AG04449 (cell line): ENCODE measurements around the gene CEMP1.
A peak's percentile ranks its signal among the peaks of the same experiment; 100 is the strongest.
"Not testable (repeated sequence)": the region's sequence is repeated elsewhere in the genome, so short reads cannot be mapped to it uniquely, and the experiment has no call there.

Experiments used
- CTCF ChIA-PET: fragments of 350-600 bp; formaldehyde crosslinking; extraction: SDS; loops from one replicate; lab custom pipeline; 2021; ENCODE audit warnings: antibody characterized with exemption; lab: Yijun Ruan, JAX
- POLR2A ChIA-PET: fragments of 400-600, 350-600 bp; formaldehyde crosslinking; extraction: SDS; loops from one replicate; lab custom pipeline; 2020; ENCODE audit warnings: antibody characterized with exemption, inconsistent platforms; lab: Yijun Ruan, JAX
- DNase-seq: peaks from one replicate; pipeline ENCODE4 v3.0.0-alpha.2; 2010; ENCODE audit warnings: low read depth, low spot score
- H3K4me3 ChIP-seq: 2 replicates; pipeline ENCODE4 v1.5.1; 2011; ENCODE audit warnings: low read depth, mild to moderate bottlenecking, control low read depth, low read length
- TF ChIP-seq, protein P1 (sequence below): IDR thresholded peaks from one replicate; pipeline ENCODE4 v1.5.1; 2011; ENCODE audit warnings: mild to moderate bottlenecking, moderate library complexity, low read length, control low read depth, inconsistent platforms; ENCODE audit not compliant: insufficient read depth; ENCODE audit errors: missing control alignments

Gene CEMP1, protein sequence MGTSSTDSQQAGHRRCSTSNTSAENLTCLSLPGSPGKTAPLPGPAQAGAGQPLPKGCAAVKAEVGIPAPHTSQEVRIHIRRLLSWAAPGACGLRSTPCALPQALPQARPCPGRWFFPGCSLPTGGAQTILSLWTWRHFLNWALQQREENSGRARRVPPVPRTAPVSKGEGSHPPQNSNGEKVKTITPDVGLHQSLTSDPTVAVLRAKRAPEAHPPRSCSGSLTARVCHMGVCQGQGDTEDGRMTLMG

DNA sequence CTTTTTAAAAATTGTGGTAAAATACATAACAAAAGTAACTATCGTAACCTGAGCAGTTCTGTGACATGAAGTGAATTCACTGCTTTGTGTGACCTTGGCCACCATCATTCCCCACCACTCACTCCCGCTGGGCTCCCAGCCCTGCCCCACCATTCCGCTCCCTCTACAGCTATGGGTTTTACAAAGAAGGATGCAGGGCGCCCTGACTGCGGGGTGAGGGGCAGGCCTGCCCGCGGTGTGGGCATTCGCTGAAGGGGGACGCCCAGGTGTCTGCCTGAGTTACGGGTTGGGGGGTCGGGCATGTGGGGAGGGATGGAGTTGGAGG, at the start of gene CEMP1:
CEMP1 (minus strand) TSS at position 38 of the 325 bp plus-strand sequence. CDS start 335 bp downstream, outside the sequence.
- POLR2A ChIA-PET = interaction anchor here (3.1 kb wide), 1 partner anchor 12 kb away, joined by 28 read pairs; the partner anchor contains the start of gene AMDHD2
- TF ChIP-seq, protein P1, sequence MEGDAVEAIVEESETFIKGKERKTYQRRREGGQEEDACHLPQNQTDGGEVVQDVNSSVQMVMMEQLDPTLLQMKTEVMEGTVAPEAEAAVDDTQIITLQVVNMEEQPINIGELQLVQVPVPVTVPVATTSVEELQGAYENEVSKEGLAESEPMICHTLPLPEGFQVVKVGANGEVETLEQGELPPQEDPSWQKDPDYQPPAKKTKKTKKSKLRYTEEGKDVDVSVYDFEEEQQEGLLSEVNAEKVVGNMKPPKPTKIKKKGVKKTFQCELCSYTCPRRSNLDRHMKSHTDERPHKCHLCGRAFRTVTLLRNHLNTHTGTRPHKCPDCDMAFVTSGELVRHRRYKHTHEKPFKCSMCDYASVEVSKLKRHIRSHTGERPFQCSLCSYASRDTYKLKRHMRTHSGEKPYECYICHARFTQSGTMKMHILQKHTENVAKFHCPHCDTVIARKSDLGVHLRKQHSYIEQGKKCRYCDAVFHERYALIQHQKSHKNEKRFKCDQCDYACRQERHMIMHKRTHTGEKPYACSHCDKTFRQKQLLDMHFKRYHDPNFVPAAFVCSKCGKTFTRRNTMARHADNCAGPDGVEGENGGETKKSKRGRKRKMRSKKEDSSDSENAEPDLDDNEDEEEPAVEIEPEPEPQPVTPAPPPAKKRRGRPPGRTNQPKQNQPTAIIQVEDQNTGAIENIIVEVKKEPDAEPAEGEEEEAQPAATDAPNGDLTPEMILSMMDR = no peak
- CTCF ChIA-PET = interaction anchor here (1.0 to 1.3 kb wide), 2 partner anchors 13 to 43 kb away, joined by 4 read pairs; no protein-coding TSS in a partner anchor
- no peak for DNase-seq
- peak within 1 kb of the TSS; percentile 65 for H3K4me3 ChIP-seq

GRCh38 chr16:2580818-2581217, 49.6 kb upstream of the CEMP1 start:
- DNase-seq, CTCF ChIA-PET, POLR2A ChIA-PET, H3K4me3 ChIP-seq: not testable (repeated sequence)

DNA sequence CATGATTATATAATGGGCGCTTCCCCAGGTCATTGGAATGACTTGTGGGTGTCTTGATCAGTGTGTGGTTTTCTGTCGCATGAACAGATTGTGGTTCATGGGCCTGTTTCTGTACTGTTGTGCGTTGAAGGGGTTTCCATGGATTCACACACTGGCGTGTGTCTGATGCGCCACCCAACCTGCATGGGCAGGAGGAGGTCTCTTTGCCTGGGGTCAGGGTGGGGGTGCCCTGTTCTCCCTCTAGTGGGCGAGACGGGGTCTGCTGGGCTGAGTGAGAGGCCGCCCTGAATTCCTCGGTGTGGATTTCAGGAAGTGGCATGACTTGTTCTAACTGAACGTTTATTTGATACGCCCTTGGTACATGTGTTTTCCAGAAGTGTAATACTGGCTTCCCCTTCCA, 48.9 kb upstream of the CEMP1 start:
- H3K4me3 ChIP-seq, CTCF ChIA-PET, POLR2A ChIA-PET, DNase-seq: not testable (repeated sequence)
- TF ChIP-seq, protein P1 = peak; percentile 3

GRCh38 chr16:2578905-2579304, 47.7 kb upstream of the CEMP1 start:
- CTCF ChIA-PET, H3K4me3 ChIP-seq, DNase-seq, POLR2A ChIA-PET: not testable (repeated sequence)

DNA sequence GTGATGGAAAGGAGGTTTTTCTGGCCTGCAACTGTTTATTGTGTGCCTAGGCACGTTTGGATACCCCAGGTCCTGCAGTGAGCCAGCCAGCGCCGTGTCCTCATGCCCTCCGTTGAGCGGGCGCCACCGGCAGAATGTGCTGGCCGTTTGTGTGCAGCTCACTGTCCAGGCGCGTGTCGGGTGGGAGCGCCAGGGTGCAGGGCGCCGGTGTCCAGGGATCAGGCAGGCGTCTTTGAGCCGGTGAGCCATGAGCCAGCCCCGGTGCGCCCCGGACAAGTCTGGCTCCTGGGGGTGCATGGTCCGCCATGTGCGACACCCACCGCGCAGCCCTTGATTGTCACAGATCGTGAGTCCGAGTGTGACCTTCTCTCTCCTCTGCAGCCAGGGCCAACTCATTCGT, 45.8 kb upstream of the CEMP1 start:
- POLR2A ChIA-PET, DNase-seq, CTCF ChIA-PET, H3K4me3 ChIP-seq: not testable (repeated sequence)

DNA sequence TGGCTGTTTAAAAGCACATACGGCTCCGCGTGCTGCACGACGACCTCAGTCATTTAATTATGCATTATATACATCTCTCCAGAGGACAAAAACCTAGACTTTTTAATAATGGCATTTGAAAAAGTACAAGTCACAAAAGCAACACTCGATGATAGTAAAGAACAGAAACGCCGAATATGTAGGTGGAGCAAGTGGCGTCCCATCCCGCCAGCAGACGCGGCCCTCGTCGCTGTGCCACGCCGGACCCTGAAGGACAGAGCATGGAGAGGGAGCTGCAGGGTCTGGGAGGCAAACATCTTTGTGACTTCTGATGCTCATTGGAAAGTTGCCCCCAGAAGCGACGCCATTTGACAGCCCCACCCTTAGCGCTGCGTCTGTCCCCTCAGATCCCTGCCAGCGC, 44.6 kb upstream of the CEMP1 start:
- POLR2A ChIA-PET, CTCF ChIA-PET, H3K4me3 ChIP-seq, DNase-seq: not testable (repeated sequence)

DNA sequence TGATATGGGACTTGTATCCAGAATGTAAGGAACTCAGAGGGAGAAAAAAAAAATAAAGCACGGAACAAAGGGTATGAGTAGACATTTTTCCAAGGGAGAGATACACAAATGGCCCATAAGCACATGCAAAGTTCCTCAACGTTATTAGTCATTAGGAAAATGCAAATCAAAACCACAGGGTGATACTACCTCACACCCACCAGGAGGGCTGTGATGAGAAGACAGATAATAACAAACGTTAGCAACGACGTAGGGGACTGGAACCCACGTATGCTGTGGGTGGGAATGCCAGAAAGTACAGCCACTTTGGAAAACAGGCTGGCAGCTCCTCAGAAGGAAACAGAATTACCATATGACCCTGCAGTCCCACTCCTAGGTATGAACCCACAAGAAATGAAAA, 41.5 kb upstream of the CEMP1 start:
- POLR2A ChIA-PET, H3K4me3 ChIP-seq, DNase-seq, CTCF ChIA-PET: not testable (repeated sequence)

DNA sequence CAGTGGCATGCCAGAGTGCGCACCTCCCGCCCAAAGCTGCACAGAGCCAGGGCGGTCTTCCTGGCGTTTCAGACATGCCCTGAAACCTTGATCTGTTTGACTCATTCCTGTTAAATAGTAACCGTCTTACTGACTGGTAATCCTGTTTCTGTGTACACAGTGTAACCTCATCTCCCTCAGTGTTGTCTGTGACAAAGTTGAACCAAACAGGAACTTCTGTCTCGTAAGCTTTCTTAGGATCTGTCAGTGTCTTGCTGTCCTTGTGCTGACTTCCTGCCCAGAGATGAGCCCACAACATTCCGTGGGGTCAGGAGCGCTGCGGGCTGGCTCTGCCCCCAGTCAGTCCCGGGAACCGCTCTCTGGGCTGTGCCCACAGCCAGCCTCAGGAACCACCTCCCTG, 37.4 kb upstream of the CEMP1 start:
- H3K4me3 ChIP-seq, CTCF ChIA-PET, DNase-seq, POLR2A ChIA-PET: not testable (repeated sequence)

DNA sequence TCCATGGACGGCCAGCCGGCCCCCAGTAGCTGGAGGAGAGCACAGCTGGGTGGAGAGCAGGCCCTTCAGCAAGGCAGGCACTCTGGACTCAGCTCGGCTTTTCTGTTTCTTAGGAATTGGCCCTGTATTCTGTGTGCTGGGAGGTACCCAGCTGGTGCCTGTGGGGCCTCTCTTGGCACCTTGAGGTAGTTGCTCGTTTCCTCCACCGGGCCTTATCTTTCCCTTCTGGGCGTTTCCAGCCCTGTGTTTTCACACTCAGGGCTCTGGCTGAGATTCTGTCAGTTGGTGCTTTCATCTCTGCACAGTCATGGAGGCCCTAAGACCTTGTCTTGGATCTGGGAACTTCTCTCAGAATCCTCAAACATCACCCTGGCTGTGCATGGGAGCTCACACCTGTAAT, 36.3 kb upstream of the CEMP1 start:
- POLR2A ChIA-PET, CTCF ChIA-PET, H3K4me3 ChIP-seq: not testable (repeated sequence)

GRCh38 chr16:2560798-2561133, 29.6 kb upstream of the CEMP1 start:
- DNase-seq, H3K4me3 ChIP-seq, CTCF ChIA-PET, POLR2A ChIA-PET: not testable (repeated sequence)
- TF ChIP-seq, protein P1 = peak; percentile 20

More for the DNA sequence above, 36.3 kb upstream of the CEMP1 start:
- DNase-seq = not testable (repeated sequence)

DNA sequence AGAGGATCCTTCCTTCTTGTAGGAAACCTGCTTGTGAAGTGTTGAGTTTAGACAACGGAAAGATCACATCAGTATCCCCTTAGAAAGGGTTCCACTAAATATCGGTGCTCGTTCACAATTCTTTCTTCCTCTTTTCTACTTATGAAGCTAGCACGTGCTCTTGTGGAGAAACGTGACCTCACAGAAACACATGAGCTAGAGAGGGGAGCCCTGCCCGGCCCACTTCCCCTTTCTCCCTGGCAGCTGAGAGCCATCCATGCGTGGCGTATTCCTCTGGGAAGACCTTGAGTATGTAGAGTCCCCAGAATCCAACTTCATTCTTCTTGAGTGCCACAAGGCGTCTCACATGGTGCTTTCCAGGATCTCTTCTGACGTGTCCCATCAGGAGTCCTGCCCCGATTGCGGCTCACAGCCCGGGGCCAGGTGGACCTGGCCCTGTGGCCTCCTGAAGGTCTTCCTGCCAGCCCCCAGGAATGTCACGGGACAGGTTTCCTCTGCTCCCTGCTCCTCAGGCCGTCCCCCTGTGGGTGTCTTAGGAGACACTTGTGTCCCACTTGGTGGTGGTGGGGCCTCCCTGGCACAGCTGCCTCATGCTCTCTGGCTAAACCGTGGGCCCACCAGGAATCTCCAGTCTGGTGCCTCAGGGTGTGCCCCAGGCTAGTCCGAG, 29.1 kb upstream of the CEMP1 start:
- H3K4me3 ChIP-seq, POLR2A ChIA-PET, CTCF ChIA-PET, DNase-seq: not testable (repeated sequence)

DNA sequence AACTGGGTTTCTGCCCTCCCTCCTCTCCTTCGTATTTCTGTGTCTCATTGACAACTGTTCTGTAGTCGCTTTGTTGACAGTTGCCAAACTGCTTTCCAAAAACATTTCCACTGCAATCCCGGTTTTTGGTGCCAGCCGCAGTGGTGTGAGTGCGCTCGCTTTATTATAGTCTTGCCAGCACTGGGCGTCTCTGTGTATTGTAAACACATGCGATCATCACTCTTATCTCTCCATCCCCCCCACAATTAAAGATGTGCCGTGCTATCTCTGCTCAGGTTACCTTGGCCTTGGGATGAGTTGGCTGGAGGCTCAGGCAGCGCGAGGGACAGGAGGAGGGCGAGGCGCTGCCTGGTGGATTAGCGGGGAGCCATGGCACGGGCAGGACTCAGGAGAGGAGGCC, 25.9 kb upstream of the CEMP1 start:
- POLR2A ChIA-PET, DNase-seq, H3K4me3 ChIP-seq, CTCF ChIA-PET: not testable (repeated sequence)

- CTCF ChIA-PET, DNase-seq: not testable (repeated sequence)
These were observed 23.7 kb upstream of the CEMP1 start for GRCh38 chr16:2554709-2555425.

More at GRCh38 chr16:2554709-2555425, 23.7 kb upstream of the CEMP1 start:
- H3K4me3 ChIP-seq, POLR2A ChIA-PET: not testable (repeated sequence)
